HG03354 (cell line): ENCODE results near the gene WSB1.
"Not testable (repeated sequence)": the region's sequence is repeated elsewhere in the genome, so short reads cannot be mapped to it uniquely, and the experiment has no call there.

ENCODE experiments used
- ATAC-seq: cut with Tn5 transposase; IDR thresholded peaks from one replicate; pipeline ENCODE4 v1.9.1; 2021; ENCODE audit warnings: mild to moderate bottlenecking; ENCODE audit not compliant: unreplicated experiment, poor library complexity, severe bottlenecking

The WSB1 gene

DNA sequence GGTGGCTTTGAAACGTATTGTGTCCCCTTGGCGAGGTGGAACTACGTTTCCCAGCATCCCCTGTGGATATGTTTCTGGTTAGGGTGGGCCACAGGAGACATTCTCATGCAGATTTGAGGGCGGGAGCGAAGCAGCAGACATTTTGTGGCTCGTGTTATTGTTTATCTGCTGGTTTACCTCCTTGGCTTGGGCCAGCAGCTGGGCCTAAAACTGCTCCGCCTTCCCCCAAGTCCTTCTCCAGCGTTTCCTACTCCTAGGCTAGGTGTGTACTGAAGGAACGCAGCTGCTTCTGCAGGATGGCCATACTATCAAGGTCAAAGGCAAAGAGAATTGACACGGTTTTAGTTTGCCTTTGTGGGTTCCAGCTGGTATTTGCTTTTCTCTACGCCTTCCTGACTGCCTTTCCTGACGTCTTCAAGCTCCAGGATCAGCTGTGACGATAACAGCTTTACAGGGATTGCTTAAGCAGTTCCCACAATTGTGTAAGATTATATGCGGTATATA lies 17.2 kb upstream of the WSB1 start:
- ATAC-seq: no peak

DNA sequence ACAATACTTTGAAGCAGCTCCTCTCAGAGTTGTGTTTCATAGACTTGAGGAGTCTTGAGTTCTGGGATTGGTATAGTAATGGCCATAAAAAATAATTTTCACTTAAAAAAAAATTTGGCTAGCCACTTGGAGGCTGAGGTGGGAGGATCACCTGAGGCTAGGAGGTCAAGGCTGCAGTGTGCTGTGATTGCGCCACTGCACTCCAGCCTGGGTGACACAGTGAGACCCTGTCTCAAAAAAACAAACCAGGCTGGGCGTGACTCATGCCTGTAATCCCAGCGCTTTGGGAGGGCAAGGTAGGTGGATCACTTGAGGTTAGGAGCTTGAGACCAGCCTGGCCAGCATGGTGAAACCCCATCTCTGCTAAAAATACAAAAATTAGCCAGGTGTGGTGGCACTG lies 14.8 kb upstream of the WSB1 start:
- not testable (repeated sequence) for ATAC-seq

DNA sequence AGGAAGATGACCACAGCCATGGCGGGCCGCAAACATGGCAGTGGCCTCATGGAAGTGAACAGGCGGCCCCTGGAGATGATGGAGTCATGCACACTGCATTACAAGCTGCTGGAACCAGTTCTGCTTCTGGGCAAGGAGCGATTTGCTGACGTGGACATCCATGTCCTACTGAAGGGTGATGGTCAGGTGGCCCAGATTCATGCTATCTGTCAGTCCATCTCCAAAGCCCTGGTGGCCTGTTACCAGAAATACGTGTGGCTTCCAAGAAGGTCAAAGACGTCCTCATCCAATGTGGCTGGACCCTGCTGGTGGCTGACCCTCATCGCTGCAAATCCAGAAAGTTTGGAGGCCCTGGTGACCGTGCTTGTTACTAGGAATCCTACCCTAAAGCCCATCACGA lies 13.4 kb upstream of the WSB1 start:
- ATAC-seq: no peak

DNA sequence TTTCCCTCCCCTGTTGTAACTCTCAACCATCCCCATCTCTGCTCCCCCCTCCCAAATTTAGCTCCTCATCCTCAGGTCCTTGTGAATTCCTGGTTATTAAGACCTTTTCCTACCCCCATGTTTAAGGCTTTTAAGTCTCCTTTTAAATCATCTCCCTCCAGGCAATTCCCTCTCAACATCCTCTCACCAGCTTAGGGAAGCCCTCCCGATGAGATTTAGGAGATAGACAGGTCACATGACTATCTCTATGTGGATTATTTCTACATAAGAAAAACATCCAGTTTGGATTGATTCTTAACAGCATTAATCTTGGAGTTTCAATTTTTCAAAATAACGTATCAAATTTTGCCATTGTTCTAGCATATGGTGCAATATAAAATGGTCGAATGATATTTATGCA lies 12.5 kb upstream of the WSB1 start:
- no peak for ATAC-seq

DNA sequence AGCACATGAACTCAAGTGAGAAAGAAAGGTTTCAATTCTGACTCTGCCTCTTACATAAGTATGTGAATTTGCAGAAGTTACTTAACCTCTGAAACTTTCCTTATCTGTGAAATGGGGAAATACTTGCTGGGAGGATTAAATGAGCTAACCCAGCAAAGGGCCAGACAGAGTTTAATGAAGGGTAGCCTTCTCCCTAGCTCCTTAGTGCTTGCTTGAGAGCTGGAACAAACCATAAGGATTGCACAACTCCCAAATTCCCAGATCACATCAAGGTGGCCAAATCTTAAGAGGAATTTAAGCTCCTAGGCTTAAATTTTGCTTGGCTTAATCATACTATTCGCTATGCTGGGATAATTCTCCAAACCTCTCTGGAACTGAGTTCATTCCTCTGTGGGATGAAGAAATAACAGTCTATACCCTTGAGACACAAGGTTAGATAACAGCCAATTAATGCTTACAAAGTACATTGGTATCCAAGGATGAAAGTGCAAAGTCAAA lies 11.8 kb upstream of the WSB1 start:
- no peak for ATAC-seq

DNA sequence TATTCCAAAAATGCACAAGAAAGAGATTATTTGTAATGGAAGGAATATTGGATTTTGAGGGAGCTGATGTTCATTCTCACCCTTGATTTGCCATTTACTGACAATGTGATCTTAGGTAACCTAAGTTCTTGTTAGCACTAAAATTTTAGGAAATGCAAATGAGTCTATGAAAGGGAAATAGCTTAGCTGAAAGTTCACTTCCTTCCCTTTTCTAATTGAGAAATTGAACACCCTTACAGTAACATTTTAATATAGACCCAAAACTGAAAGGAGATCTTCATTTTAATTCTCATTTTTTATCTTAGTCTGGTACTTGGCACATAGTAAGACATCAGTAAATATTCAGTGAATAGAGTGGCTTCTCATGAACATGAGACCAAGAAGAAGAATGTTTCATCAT lies 10.9 kb upstream of the WSB1 start:
- no peak for ATAC-seq

DNA sequence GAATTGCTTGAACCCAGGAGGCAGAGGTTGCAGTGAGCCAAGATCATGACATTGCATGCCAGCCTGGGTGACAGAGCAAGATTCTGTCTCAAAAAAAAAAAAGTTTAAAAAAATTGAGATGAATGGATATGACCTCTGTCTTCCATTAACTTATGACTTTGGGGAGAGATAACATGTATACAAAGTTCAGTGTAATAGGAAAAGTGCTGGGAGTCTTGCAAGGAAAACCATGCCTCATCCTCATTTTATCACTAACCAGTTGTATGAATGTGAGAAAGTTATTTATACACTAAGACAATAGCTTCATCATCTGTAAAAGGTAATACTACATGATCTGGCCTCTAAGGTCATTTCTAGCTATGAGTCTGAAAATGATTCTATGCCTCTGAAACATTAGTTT lies 10.2 kb upstream of the WSB1 start:
- no peak for ATAC-seq

DNA sequence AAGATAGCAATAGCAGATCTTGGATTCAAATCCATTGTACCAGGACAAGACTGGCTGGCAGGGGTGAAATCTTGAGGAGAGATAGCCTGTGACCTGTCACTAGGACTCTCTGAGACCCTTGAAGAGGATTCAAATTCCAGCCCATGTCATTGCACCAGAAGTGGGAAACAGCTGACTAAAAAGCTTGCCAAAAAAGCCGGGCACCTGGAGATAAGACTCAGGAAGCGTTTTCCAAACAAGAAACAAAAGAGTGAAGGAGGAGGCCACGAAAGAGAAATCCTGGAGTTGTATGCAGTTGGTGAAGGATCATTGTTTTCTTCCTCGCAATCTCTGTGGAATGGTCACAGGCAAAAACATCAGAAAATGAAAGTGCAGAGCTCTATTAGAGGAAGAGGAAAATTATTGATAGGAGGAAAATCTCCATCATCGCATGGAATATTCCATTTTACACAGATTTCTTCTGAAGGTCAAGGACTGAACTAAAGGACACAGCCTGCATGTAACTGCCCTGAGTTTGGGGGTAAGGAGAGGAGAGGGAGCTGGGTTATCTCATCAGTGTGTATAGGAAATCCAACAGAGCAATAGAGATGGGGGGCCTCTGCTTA lies 9.0 kb upstream of the WSB1 start:
- ATAC-seq: no peak

DNA sequence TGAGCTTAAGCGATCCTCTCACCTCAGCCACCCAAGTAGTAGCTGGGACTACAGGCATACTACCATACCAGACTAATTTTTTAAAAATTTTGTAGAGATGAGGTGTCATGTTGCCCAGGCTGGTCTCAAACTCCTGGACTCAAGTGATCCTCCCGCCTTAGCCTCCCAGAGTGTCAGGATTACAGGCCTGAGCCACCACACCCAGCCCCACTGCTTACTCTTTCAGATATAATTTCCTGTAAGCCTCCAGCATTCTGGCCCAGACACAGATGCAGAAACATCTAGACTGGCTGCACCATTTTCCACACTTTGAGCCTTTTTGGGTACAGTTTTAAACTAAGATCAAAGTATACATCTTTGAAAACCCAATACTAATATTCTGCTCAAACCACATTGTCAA lies 8.4 kb upstream of the WSB1 start:
- ATAC-seq: no peak

DNA sequence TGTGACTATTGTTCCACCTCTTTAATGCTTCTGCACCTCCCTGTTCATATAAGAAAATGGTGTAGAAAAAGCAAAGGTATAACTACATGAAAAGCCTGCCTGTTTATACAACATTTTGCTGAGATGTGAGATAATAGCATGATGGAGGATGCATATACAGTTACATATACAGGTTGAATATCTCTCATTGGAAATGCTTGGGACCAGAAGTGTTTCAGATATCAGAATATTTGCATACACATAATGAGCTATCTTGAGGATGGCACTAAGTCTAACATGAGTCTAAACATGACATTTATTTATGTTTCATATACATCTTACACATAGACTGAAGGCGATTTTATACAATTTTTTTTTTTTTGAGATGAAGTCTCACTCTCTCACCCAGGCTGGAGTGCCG lies 5.7 kb upstream of the WSB1 start:
- no peak for ATAC-seq

DNA sequence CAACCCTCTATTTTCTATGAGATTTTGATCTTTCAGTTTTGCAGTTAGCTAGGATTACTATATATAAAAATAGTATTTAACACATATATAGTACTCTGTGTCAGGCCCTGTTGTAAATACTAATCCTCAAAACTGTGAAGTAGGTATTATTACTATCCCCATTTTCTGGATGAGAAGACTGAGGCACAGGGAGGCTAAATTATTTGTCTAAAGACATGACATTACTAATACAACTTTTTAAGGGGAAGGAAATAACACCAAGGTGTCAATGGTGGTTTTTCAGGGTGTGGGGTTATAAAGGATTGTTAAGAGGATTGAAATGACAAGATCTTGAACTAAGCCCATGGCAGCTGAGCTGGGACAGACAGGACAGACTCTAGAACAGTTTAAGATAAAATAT lies 4.1 kb upstream of the WSB1 start:
- no peak for ATAC-seq

DNA sequence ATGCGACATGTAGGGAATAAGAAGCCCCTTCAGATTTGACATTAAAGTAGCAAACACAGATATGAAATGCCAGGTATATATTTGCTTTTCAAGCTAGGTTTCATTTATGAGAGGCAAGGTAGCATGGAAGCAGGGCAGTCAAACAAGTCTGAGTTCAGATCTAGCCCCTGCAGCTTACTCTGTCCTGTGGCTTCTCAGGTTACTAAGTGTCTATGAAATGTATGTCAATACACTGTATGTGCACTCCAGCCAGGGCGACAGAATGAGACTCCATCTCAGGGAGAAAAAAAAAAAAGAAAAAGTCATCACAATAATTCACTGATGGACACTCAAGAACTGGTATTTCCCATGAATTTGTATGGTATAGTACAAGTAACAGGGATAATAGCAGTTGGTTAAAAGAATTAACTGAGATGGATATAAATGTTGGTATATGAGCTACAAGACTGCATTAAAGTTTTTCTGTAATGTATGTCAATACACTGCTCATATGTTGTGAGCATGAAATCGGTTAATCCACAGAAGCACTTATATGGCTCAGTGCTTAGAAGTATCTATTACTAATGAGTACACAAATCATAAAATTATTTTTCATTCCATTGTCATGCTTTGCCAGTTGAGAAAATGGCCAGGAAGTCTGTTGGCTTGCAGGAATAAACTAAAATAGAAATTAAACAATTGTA lies 2.9 kb upstream of the WSB1 start:
- ATAC-seq: no peak

DNA sequence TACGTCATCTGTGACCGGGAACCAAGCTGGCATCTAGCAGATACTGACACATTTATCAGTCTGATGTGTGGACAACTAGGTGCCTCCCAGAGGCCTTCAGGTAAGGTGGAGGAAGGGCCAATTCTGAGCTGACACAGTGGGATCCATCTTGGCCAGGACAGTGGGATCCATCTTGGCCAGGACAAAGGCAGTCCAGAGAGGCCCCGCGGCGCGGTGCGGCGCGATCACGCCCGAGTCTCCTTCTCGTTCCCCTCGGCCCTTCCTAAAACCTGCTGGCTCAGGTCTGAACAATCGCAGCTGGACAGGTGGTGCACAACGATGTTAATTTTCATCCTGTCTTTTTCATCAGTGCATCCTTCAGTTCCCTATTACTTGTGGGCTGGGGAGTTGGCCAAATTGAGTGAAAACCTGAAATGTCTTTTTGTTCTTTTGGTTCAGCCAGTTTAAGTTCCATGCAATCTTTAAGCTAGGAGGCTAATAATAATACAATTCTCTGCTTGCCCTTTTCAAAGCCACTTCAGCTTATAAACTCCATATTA lies 486 bp upstream of the WSB1 start:
- no peak for ATAC-seq

DNA sequence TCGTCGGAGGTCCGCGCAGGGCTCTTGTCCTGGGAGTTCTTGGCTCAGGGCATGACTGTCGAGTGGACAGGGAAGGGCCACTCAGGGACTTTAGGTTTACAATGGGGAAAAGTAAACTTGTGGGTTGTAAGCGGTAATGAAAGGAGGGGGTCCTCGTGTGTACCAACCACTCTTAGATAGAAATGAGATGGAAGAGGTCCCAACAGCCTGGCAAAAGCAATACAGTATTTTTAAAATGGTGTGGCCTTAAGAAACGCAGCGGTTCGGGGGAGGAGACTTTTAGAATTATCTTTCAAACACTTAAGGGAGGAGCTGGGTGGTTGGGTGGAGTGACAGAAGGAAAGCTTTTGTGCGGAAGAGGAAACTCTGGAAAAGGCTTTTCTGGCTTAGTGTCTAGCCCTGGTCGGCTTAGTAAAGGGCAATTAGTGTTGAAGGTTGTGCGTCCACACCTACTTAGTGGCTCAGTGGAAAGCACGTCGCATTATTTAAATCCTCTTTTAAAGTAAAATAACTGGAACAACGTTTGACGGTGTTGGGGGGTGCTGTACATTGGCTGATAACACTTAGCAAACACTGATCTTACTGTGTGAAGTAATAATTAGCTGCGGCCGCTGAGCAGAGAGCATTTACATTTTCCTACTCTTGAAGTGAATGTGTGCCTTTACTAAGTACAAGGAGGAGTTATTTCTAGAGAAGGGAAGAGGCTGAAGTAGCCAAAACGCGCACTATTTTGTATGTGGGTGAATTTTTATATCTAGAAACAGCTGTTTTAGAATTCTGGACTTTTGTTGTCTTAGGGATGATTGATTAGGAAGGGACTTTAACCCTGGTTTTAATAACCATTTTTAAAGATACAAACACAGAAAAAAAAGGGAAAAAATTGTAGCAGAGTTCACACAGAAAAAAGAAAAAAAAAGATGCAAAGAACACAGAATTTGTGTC lies 1.0 kb downstream of the WSB1 start:
- ATAC-seq: peak; percentile 58

DNA sequence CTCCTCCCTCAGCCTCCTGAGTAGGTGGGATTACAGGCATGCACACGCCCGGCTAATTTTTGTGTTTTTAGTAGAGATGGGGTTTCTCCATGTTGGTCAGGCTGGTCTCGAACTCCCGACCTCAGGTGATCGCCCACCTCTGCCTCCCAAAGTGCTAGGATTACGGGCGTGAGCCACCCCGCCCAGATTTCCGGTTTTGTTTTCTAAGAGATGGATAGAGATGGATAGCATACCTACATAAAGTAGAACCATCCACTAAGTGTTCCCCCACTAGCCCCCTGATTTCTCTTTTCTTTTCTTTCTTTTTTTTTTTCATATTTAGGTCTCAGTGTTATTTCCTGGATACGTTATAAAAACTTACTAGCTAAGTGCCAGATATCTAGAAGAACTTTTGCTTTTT lies 2.0 kb downstream of the WSB1 start:
- ATAC-seq: no peak

DNA sequence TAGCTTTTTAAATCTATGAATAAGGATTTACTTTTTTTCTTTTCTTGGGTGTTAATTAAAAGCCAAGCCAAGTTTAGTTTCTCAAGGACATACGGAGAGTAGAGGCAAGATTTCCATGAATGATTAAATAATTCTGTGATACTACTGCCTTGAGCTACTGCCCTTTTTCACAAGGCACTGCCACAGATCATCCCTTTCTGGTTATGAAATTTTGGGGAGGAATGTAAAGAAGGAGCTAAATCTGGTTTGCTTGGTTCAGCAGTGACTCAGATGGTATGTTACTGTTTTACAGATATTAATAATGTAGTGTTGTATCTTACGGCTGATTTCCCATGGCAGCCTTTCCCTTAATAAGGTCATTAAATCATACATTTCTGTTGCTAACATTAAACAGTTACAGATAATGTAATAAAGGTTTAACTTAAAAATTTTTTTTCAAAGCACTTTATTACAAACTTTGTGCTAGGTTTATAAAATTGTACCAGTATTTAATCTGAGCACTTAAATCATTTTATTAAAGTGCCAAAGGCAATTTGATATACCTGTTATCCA lies 2.6 kb downstream of the WSB1 start:
- no peak for ATAC-seq

DNA sequence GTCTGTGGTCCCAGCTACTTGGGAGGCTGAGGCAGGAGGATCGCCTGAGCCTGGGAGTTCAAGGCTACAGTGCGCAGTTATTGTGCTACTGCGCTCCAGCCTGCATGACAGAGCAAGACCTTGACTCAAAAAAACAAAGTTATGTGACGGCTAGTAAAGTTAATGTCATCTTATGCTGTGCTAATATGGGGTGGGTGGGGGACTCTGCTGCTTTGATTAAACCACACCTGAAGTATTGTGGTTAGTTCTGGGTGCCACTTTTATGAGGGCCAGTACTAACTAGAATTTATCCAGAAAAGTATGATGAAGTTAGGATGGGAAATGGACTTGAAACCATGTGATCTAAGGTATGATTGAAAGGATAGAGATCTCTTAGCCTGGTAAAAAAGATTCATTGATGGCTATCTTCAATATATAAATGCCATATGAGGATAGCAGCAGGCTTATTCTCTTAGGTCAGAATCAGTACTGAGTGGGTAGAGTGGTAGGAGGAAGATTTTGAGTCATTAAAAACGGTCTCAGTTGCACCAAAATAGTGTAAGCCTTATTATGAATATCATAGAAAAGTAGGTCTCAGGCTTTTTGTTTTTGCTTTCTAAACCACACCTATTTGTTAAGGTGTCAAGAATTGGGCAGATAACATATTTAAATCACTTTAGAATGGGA lies 5.6 kb downstream of the WSB1 start:
- no peak for ATAC-seq

DNA sequence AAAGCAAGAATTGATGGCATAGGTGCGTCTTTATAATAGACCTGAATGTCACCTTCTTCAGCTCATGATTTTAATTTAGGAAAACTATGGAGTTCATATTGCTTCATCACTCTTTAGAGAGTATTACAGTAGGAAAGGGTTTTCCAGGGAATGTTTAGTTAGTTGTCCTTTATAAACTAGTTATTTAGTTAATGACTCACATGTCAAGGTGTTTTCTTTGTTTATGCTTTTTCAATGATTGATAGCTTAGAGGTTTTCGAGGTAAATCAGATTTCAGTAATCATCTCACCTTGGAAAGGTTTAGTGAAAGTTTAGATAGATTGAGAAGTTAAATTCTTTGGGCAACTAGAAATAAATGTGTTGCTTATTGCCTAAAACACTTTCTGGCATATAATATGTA lies 9.8 kb downstream of the WSB1 start:
- no peak for ATAC-seq

DNA sequence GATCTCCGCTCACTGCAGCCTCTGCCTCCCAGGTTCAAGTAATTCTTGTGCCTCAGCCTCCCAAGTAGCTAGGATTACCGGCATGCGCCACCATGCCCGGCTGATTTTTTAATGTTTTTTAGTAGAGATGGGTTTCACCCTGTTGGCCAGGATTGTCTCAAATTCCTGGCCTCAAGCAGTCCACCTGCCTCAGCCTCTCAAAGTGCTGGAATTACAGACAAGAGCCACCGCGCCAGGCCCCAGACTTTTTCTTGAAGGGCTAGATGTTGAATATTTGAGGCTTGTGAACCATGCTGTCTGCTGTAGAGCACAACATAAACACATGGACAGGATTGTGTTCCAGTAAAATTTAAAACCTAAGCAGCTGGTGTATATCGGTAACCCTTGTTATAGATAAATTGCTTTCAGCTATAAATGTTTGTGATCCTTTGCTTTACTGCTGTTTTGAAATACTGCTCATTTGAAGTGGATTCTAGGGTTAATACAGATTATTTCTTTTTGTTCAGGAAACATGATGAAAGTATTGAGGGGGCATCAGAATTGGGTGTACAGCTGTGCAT lies 12.4 kb downstream of the WSB1 start:
- no peak for ATAC-seq
